UCSD-AML1 (cell line): ENCODE data around the gene UBAC2.

Source experiments
- DNase-seq: peaks from one replicate; lab custom pipeline; 2025; ENCODE audit not compliant: unreplicated experiment; lab: John Stamatoyannopoulos, UW

UBAC2 gene

GRCh38 chr13:99374169-99374991 is 173.7 kb downstream of the UBAC2 start:
- no peak for DNase-seq

- DNase-seq: no peak
Observed at GRCh38 chr13:99374994-99375737, 174.5 kb downstream of the UBAC2 start.

- no peak for DNase-seq
Observed at GRCh38 chr13:99375738-99376080, 175.1 kb downstream of the UBAC2 start.

- DNase-seq: no peak
Observed at GRCh38 chr13:99376132-99376531, 175.5 kb downstream of the UBAC2 start.

- DNase-seq: no peak
Observed at GRCh38 chr13:99376924-99377323, 176.3 kb downstream of the UBAC2 start.

GRCh38 chr13:99377641-99378040 is 177.0 kb downstream of the UBAC2 start:
- DNase-seq: no peak

GRCh38 chr13:99378985-99379733 is 178.5 kb downstream of the UBAC2 start:
- DNase-seq: no peak

GRCh38 chr13:99379856-99380801 is 179.5 kb downstream of the UBAC2 start:
- no peak for DNase-seq

GRCh38 chr13:99380921-99381645 is 180.4 kb downstream of the UBAC2 start:
- no peak for DNase-seq

GRCh38 chr13:99381766-99382165 is 181.1 kb downstream of the UBAC2 start:
- DNase-seq: no peak

GRCh38 chr13:99382428-99383133 is 181.9 kb downstream of the UBAC2 start:
- no peak for DNase-seq

- DNase-seq: no peak
Observed at GRCh38 chr13:99383511-99383921, 182.9 kb downstream of the UBAC2 start.

- no peak for DNase-seq
Observed at GRCh38 chr13:99383946-99384345, 183.3 kb downstream of the UBAC2 start.

GRCh38 chr13:99384468-99384867 is 183.8 kb downstream of the UBAC2 start:
- DNase-seq: no peak

- DNase-seq: no peak
Observed at GRCh38 chr13:99385161-99385560, 184.5 kb downstream of the UBAC2 start.

GRCh38 chr13:99385940-99386339 is 185.3 kb downstream of the UBAC2 start:
- no peak for DNase-seq

GRCh38 chr13:99386495-99386894 is 185.8 kb downstream of the UBAC2 start:
- DNase-seq: no peak

- peak; percentile 70 for DNase-seq
Observed at GRCh38 chr13:99386911-99387788, 186.5 kb downstream of the UBAC2 start.
